Measurements from ENCODE around the gene FXYD1.
A peak's percentile ranks its signal among the peaks of the same experiment; 100 is the strongest.
"Not testable (repeated sequence)": the region's sequence is repeated elsewhere in the genome, so short reads cannot be mapped to it uniquely, and the experiment has no call there.

FXYD1 gene

DNA sequence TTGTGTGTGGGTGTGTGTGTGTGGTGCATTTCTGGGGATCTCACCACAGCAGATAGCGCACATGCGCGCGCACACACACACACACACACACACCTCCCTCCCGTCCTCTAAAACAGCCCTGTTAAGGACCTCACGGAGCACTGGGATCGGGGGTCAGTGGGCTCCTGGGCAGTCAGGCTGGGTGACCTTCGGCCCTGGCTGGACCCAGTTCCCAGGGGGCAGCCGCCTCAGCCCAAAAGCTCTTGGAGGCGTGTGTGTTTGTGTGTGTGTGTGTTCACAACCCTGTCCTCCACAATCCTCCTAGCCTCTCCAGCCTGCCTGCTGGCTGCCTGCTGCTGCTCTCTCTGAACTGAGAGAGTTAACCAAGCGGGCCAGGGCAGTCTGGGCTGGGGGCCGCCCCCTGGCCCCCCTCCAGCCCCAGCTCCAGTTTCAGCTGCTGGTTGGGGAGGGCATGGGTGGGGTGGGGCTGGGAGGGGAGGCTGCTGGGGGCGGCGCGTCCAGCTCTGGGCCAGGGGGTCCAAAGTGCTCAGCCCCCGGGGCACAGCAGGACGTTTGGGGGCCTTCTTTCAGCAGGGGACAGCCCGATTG lies at the start of gene FXYD1:
TSS of gene FXYD1 (plus strand) at position 520 of the 588 bp plus-strand sequence. CDS start 1,256 bp downstream, outside the sequence.
- DNase-seq (ENCODE audit: low read depth in 2 of 2), result no peak

DNA sequence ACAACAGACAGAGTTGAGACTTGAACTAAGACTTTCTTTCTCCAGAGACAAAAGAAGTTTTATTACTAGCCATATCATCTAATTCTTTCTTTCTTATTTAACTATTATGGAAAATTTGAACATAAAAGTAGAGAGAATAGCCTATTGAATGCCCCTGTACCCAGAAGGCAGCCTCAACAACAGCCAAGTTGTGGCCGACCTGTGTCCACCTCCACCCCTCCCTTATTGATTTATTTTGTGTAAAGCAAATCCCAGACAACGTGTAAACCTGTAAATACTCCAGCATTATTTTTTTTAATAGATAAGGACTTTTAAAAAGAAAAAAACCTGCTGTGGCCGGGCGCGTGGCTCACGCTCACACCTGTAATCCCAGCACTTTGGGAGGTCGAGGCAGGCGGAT lies 49.1 kb upstream of the FXYD1 start:
- DNase-seq (ENCODE audit: low read depth in 2 of 2), result no peak

DNA sequence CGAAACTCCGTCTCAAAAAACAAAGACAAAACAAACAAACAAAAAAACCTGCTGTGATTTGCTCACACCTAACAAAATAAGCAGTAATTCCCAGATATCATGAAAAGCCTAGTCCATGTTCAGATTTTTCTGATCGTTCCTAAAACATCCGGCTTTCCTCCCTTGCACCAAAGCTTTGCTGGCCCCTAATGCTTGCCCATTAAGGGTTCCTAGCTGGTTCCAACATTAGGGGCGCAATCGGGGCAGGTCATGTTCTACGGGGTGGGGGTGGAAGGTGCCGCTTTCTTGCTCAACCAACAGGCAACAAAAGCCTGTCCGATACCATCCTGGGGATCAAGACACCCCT lies 48.5 kb upstream of the FXYD1 start:
- no peak for DNase-seq (ENCODE audit: low read depth in 2 of 2)

DNA sequence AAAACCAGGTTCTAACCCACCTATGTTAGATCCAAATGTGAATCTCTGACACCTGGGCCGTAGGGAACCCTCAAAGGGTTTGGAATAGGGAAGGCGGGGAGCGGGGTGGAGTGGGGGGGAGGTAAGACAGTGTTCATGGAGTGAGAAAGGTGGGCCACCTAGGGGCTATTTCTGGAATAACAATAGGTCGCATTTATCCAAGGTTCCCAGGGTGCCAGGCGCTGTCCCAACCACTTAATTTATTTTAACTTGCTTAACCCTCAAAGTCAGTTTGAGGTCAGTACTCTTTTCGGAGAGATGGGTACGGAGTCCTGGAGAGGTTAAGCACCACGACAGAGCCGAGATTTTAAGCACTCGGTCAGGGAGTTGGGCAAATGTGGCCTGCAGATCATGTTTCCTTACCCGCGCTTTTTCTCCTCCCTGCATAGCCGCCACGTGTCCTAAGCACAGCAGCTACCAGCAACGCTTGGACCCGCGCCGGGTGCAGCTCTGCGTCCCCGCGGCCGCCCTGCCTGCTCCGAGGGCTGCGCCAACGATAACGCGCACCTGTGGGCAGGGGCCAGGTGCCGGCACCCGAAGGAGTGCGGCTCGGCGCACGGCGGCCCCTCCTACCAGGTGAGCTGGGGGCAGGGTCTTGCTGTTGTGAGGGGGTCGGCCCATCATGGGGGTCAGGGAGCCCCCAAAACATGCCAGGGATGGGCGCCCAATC lies 48.0 kb upstream of the FXYD1 start:
- DNase-seq (ENCODE audit: low read depth in 2 of 2), result peak; percentile 28 to 36

DNA sequence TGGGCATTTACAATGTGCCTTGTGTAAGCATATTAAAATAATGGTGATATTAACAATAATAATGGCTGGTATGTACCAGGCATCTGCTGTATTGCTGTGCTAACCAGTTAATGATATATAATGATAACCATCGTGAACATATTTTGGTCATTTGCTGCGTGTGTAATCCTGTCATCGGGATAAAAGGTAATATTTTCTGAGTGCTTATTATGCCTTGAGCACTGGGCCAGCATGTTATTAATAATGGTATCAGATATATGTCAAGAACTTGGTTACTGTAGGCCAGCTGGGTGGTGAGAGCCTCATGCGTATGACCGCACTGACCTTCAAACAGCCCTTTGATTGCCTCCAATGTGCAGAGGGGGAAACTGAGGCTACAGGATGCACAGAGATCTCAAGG lies 45.2 kb upstream of the FXYD1 start:
- DNase-seq (ENCODE audit: low read depth in 2 of 2), result no peak

DNA sequence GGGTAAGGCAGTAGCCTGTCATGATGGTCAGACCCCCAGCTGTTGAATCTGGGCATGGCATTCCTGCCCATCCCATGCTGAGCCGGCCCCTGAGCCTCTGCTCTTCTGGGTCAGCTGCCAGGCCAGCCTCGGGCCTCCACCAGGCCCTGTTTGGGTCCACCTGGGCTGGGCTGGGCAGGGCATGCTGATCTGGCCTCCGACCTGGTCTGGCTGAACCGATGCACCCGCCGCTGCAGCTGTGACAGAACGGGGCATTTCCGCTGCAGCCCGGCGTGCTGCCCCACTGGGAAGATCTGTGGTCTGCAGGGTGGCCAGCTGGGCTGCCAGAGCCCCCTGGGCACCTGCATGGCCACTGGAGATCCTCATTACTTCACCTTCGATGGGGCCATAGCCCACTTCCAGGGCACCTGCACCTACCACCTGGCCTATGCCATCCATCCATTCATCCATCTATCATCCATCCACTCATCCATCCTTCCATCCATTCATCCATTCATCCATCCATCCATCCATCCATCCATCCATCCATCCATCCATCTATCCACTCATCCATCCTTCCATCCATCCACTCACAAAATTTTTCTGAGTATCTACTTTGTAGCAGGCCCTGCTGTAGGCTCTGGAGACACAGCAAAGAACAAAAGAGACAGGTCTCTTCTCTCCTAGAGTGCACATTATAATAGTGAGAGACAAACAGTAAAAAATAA lies 44.5 kb upstream of the FXYD1 start:
- no peak for DNase-seq (ENCODE audit: low read depth in 2 of 2)

DNA sequence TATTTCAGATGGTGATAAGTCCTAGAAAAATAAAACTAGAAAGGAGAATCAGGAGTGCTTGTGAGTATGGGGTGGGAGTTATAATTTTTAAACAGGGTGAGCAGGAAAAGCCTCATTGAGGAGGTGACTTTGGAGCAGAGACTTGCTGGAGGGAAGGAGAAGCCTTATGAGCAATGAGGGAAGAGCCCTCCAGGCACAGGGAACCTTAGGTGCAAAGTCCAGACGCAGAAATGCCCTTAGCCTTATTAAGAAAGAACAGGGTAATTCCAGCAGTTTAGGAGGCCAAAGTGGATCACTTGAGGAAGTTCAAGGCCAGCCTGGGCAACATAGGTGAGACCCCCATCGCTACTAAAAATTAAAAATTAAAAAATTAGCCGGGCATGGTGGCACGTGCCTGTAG lies 44.0 kb upstream of the FXYD1 start:
- DNase-seq (ENCODE audit: low read depth in 2 of 2), result no peak

DNA sequence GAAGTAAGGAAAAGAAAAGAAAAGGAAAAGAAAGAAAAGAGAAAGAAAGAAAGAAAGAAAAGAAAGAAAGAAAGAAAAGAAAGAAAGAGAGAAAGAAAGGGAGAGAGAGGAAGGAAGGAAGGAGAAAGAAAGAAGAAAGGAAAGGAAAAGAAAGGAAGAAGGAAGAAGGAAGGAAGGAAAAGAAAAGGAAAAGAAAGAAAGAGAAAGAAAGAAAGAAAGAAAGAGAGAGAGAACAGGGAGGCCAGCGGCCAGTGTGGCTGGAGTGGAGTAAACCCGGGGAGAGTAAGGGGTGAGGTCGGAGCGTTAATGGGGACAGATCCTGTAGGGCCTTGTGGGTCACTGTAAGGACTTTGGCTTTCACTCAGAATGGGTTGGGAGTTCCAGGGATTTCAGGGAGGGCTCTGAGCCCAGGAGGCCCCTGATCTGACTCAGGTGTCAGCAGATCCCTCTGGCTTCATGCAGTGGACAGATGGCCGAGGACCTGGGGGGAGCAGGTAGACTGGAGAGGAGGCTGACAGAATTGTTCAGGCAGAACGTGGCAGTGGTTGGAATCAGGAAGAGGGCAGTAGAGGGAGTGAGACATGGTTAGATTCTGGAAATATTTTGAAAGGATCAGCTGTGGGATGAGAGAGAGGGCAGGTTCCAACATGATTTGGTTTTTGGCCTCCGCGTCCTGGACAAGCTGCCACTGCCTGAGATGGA lies 42.8 kb upstream of the FXYD1 start:
- DNase-seq (ENCODE audit: low read depth in 2 of 2), result no peak

DNA sequence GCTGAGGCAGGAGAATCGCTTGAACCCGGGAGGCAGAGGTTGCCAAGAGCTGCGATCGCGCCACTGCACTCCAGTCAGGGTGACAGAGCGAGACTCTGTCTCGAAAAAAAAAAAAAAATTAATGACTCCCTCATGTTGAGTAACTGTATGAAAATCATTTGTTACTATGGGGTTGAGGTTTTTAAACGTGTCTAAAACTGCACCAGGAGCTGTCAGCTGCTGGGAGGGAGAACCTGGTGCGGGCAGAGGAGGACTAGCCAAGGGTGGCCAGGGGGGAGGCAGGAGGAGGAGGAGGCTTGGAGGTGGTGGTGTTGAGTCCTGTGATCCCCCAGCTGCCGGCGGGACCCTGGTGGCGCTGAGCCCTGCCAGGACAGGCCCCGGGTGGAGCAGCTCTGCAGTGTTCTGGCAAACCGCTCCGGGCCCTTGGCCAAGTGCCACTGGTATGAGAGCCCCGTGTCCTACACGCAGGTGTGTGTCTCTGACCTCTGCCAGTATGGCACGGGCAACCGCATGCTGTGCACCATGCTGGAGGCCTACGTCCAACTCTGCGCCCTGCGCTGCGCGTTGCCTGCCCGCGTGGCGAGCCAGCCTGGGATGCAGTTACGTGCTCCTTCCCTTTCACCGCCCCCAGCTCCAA lies 40.1 kb upstream of the FXYD1 start:
- no peak for DNase-seq (ENCODE audit: low read depth in 2 of 2)

DNA sequence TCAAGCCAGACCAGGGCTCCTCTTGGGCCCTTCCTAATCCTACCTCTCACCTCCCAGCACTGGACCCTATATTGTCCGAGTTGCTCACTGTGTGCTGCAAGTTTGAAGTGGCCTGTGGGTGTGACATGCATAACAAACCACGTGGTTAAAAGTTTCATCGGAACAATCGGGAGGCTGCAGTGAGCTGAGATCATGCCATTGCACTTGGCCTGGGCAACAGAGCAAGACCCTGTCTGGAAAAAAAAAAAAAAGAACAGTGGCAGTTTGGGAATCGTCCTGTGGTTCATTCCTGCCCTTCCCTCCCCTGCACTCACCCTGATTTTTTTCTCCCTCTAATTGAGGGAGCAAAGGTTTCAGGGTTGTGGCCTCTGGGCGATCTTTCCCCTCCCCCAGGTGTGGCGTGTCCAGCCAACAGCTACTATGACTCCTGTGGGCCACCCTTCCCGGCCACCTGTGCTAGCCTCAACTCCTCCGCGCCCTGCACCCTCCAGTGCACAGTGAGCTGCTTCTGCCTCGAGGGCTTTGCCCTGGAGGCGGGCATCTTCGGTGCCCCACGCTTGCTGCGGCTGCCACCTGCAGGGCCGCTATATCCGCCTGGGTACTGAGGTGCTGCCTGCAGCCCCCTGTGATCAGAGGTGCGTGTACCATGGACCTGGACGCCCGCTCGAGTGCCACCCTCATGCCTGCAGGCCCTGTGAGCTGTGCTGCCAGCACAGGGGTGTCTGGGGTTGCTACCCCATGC lies 39.3 kb upstream of the FXYD1 start:
- no peak for DNase-seq (ENCODE audit: low read depth in 2 of 2)

DNA sequence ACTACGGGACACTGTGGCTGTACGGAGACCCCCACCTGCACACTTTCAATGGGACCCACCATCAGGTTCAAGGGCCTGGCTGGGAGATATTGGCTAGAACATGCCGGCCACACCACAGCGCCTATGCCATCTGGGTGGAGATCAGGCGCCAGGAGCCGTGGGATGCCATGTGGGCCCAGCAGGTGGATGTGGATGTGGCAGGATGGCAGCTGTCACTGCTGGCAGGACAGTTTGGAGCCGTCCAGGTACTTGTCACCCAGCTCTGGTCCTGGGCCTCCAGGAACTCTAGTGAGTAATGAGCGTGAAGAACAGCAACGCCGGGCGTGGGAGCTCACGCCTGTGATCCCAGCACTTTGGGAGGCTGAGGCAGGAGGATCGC lies 38.7 kb upstream of the FXYD1 start:
- DNase-seq (ENCODE audit: low read depth in 2 of 2), result no peak

DNA sequence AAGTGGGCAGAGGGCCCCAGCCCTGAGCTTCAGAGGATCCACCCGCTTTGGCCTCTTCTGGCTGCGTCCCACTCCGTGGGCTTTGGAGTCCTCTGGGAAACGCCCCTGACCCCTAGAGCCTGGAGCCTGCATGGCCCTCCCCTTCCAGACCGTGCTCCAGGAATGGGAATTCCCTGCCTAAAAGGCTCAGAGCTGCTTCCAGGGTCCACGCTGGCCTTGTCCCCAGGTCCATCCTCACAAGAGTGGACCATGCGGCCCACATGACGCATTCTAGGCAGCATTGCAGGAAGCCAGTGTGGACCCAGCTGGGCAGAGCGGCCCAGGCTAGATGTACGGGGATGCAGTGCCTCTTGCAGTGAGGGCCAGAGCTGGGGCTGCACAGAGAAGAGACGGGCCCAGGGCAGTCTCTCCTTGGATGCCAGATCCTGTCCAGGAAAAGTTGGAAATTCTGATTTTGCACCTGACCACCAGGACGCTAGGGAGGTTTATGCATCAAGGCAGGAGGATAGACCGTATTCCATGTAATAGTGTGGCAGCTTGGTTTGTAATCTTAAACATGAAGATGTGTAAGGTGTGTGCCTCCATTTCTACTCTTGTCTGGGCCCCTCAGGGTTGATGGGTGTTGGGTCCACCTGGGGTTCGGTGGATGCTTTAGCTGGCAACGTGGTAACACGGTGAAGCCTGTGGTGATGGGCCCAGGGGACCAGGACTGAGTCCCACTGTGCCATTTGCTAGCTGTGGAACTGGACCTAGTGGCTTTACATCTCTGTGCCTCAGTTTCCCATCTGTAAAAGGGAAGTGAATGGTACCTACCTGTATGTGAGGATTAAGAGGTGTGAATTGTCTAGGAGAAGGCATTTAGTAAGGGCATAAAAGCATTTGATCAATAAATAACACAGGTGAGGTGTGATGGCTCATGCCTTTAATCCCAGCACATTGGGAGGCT lies 37.8 kb upstream of the FXYD1 start:
- no peak for DNase-seq (ENCODE audit: low read depth in 2 of 2)

DNA sequence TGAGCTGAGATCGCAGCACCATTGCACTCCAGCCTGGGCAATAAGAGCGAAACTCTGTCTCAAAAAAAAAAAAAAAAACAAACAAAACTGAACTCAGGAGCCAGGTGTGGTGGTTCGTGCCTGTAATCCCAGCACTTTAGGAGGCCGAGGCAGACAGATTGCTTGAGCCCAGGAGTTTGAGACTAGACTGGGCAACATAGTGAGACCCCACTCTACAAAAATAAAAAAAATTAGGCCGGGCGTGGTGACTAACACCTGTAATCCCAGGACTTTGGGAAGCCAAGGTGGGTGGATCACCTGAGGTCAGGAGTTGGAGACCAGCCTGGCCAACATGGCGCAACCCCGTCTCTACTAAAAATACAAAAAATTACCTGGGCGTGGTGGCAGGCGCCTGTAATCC lies 36.7 kb upstream of the FXYD1 start:
- DNase-seq (ENCODE audit: low read depth in 2 of 2), result not testable (repeated sequence)

DNA sequence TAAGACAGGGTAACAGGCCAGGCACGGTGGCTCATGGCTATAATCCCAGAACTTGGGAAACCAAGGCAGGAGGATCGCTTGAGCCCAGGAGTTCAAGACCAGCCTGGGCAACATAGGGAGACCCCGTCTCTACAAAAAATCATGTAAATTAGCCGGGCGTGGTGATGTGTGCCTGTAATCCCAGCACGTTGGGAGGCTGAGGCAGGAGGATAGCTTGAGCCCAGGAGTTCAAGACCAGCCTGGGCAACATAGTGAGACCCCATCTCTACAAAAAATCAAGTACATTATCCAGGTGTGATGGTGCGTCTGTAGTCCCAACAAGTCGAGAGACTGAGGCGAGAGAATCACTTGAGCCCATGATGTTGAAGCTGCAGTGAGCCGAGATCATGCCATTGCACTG lies 35.0 kb upstream of the FXYD1 start:
- DNase-seq (ENCODE audit: low read depth in 2 of 2), result not testable (repeated sequence)

DNA sequence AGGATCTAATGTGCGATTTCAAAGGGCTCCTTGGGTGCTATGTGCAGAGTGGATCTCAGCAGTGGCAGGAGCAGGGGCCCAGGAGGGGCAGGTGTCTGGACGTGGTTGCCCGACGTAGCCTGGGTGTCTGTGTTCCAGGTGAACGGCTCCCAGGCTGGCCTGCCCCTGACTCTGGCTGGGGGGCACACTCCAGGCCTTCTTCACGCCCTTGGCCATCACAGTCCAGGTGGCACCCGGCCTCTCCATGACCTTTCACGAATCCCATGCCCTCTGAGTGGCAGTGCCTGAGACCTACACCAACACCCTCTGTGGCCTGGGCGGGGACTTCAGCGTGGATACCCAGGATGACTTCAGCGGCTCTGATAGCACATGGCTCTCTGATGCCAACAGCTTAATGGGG lies 34.3 kb upstream of the FXYD1 start:
- DNase-seq (ENCODE audit: low read depth in 2 of 2), result no peak

DNA sequence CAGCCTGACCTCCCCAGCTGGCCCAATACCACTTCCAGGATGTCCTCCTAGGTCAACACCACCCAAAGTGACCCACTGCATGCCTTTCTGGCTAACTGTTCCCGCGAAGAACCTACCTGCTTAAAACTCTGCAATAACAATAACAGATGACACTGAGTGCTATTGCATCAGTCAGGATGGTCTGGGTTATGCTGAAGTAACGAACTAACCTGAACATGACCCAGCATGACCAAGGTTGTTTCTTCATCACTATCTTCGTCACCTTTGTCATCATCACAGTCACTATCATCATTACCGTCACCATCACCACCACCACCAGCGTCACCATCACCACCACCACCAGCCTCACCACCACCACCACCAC lies 33.6 kb upstream of the FXYD1 start:
- no peak for DNase-seq (ENCODE audit: low read depth in 2 of 2)

DNA sequence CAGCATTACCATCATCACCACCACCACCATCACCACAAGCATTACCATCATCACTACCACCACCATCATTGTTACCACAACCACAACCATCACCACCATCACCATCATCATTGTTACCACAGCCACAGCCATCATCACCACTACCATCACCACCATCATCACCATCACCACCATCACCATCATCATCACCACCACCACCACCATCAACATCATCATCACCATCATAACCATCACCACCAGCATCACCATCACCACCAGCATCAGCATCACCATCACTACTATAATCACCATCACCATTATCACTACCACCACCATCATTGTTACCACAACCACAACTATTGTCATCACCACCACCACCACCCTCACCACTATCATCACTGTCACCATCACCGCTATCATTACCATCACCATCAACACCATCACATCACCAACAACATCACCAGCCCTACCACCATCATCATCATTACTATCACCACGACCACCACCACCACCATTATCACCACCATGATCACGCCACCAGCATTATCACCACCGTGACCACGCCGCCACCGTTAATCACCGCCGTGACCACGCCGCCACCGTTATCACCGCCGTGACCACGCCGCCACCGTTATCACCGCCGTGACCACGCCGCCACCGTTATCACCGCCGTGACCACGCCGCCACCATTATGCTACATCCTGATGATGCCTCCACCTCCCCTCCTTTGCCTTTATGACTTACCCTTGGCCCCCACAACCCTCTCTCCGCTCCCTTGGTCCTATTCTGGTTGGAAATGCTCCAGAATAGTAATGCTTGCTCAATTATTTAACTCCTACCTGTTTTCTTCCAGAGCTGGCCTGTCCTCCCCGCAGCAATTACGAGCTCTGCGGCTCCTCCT lies 33.0 kb upstream of the FXYD1 start:
- DNase-seq (ENCODE audit: low read depth in 2 of 2), result no peak

DNA sequence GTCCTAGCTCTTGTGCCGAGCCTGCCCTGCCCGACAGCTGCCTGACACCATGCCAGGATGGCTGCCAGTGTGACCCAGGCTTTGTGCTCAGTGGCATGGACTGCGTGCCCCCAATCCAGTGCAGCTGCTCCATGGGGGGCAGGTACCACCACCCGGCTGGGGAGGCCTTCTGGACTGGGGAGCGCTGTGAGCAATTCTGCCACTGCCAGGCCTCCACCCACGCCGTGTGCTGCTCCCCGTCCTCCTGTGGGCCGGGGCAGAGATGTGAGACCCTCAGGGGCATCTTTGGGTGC lies 32.4 kb upstream of the FXYD1 start:
- DNase-seq (ENCODE audit: low read depth in 2 of 2), result no peak

DNA sequence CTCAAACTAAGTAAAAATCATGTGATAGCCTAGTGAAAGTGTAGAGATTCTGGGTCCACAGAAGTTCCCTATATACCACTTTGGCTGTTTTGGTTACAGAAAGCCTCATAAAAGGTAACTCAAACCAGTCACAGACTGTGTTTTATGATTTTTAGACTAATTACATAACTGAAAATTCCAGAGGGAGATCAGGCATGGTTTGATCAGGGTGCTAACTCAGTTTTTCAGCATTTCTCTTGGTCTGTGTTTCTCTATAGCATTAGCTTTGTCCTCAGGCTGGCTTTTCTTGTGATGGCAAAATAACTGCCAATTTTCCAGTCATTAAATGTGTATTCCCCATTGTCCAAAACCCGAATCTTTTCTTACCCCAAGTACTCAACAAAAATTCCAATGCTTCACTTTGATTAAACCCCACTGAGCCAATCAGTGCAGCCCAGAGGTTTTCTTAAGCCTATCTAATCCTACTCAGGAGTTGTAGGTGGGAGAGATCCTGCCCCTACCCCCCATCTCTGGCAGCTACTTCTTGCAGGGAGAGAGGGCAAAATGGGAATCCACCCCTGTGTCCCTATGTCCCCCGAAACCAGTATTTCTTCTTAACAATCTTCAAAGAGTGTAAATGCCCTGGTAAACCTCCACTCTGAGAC lies 31.6 kb upstream of the FXYD1 start:
- DNase-seq (ENCODE audit: low read depth in 2 of 2), result no peak

Data from stimulated activated CD4-positive, alpha-beta T cell treated with anti-CD3 and anti-CD28 coated beads, Interleukin-4, amount 100 ng/mL, for 48 hours (primary cell).